SK-N-SH (cell line): ENCODE data around the gene NCS1. TPM values are rescaled to one million over a fixed set of nuclear protein-coding genes. Genes with fewer than 3 reads are reported as not detected.

Experiments
- CTCF ChIA-PET: fragments of 300-600, 350-600 bp; formaldehyde crosslinking; extraction: SDS; loops from one replicate; lab custom pipeline; 2021; lab: Yijun Ruan, JAX
- POLR2A ChIA-PET: fragments of 350-600 bp; sonication (Branson Sonifier 250); formaldehyde crosslinking; extraction: SDS; loops from one replicate; lab custom pipeline; 2020; ENCODE audit warnings: antibody characterized with exemption, inconsistent platforms; lab: Yijun Ruan, JAX
- DNase-seq: peaks from one replicate; pipeline ENCODE4 v3.0.0; 2012
- H2AFZ ChIP-seq: fragments of 200-600 bp; sonication (generic); 2 replicates; pipeline ENCODE4 v1.8.1; 2016; ENCODE audit warnings: antibody characterized with exemption, mild to moderate bottlenecking, low read depth
- H3F3A ChIP-seq: fragments of 200-600 bp; sonication (generic); replicated peaks from 2 replicates; pipeline ENCODE3; 2016; ENCODE audit warnings: antibody characterized with exemption, mild to moderate bottlenecking; ENCODE audit not compliant: insufficient read depth
- H3K27ac ChIP-seq, 2 experiments: fragments of 200-500 bp in 1 of 2; fragments of 200-600 bp in 1 of 2; sonication (Bioruptor generic) in 1 of 2; sonication (generic), shearing (Covaris generic) in 1 of 2; 2 replicates each; pipeline versions ENCODE4 v1.5.1 to v1.6.1; 2014 to 2016; ENCODE audit warnings: low read depth in 2 of 2, inconsistent platforms in 1 of 2, low read length in 1 of 2, mild to moderate bottlenecking in 1 of 2, mixed read lengths in 1 of 2
- H3K27me3 ChIP-seq: fragments of 200-600 bp; sonication (generic), shearing (Covaris generic); 2 replicates; pipeline ENCODE4 v1.6.1; 2016; ENCODE audit warnings: mixed run types; ENCODE audit not compliant: insufficient read depth
- H3K36me3 ChIP-seq, 2 experiments: fragments of 200-500 bp in 1 of 2; fragments of 200-600 bp in 1 of 2; sonication (Bioruptor generic) in 1 of 2; sonication (generic) in 1 of 2; replicated peaks in 1 of 2; 2 replicates each; pipeline versions ENCODE3 to v1.5.1; 2014 to 2016; ENCODE audit warnings: low read length in 1 of 2, mild to moderate bottlenecking in 1 of 2; ENCODE audit not compliant: insufficient read depth in 2 of 2, control insufficient read depth in 1 of 2
- H3K4me1 ChIP-seq, 2 experiments: fragments of 200-500 bp in 1 of 2; fragments of 200-600 bp in 1 of 2; sonication (Bioruptor generic) in 1 of 2; sonication (generic), shearing (Covaris generic) in 1 of 2; 2 replicates each; pipeline versions ENCODE4 v1.5.1 to v1.6.1; 2014 to 2016; ENCODE audit warnings: low read depth in 1 of 2, low read length in 1 of 2, mixed run types in 1 of 2; ENCODE audit not compliant: insufficient read depth in 2 of 2, control insufficient read depth in 1 of 2
- H3K4me2 ChIP-seq: fragments of 200-600 bp; sonication (generic), shearing (Covaris generic); 2 replicates; pipeline ENCODE4 v1.6.1; 2017; ENCODE audit warnings: mixed run types
- H3K4me3 ChIP-seq, 2 experiments: fragments of 200-500 bp in 1 of 2; fragments of 200-600 bp in 1 of 2; sonication (Bioruptor generic) in 1 of 2; sonication (generic), shearing (Covaris generic) in 1 of 2; 2 replicates each; pipeline versions ENCODE4 v1.5.1 to v1.8.1; 2014 to 2016; ENCODE audit warnings: low read depth in 2 of 2, inconsistent platforms in 1 of 2, low read length in 1 of 2, mild to moderate bottlenecking in 1 of 2, mixed read lengths in 1 of 2, moderate library complexity in 1 of 2
- H3K79me2 ChIP-seq: fragments of 200-600 bp; sonication (generic); 2 replicates; pipeline ENCODE4 v1.8.1; 2017; ENCODE audit warnings: mild to moderate bottlenecking; ENCODE audit not compliant: insufficient read depth
- H3K9ac ChIP-seq: fragments of 200-600 bp; sonication (generic); 2 replicates; pipeline ENCODE4 v1.6.1; 2017; ENCODE audit warnings: mixed run types
- H3K9me2 ChIP-seq: fragments of 200-600 bp; sonication (generic); 2 replicates; pipeline ENCODE4 v1.6.1; 2017; ENCODE audit warnings: mixed run types
- H3K9me3 ChIP-seq: fragments of 200-600 bp; sonication (generic); 2 replicates; pipeline ENCODE4 v1.6.1; 2017; ENCODE audit warnings: mixed run types, mild to moderate bottlenecking, moderate library complexity
- H4K20me1 ChIP-seq: fragments of 200-600 bp; sonication (generic); 2 replicates; pipeline ENCODE4 v1.6.1; 2017; ENCODE audit warnings: mild to moderate bottlenecking, mixed run types; ENCODE audit not compliant: insufficient read depth
- CHD2 ChIP-seq: fragments of 150-350 bp; IDR thresholded peaks from 2 replicates; pipeline ENCODE4 v1.6.1; 2018; ENCODE audit warnings: low read length; ENCODE audit not compliant: partially characterized antibody
- ELF1 ChIP-seq: IDR thresholded peaks from 2 replicates; pipeline ENCODE4 v1.4.0; 2012
- EP300 ChIP-seq, 2 experiments: IDR thresholded peaks; 2 replicates each; pipeline versions ENCODE4 v1.4.0 to v1.6.1; 2012; ENCODE audit warnings: borderline replicate concordance in 1 of 2, low read depth in 1 of 2, low read length in 1 of 2
- FOSL2 ChIP-seq: IDR thresholded peaks from 2 replicates; pipeline ENCODE4 v1.4.0; 2012; ENCODE audit warnings: low read depth, mild to moderate bottlenecking, moderate library complexity, borderline replicate concordance
- FOXM1 ChIP-seq: IDR thresholded peaks from 2 replicates; pipeline ENCODE4 v1.4.0; 2012; ENCODE audit warnings: low read depth, mild to moderate bottlenecking
- GABPA ChIP-seq: IDR thresholded peaks from 2 replicates; pipeline ENCODE4 v1.4.0; 2012; ENCODE audit warnings: low read depth, mild to moderate bottlenecking
- NRF1 ChIP-seq: IDR thresholded peaks from 2 replicates; pipeline ENCODE4 v1.6.1; 2012; ENCODE audit warnings: low read depth, mild to moderate bottlenecking, low read length
- RAD21 ChIP-seq: IDR thresholded peaks from 2 replicates; pipeline ENCODE4 v1.6.1; 2012; ENCODE audit warnings: mild to moderate bottlenecking, low read length
- RCOR1 ChIP-seq: fragments of 150-350 bp; IDR thresholded peaks from 2 replicates; pipeline ENCODE4 v1.6.1; 2017; ENCODE audit warnings: antibody characterized with exemption, low read length
- RXRA ChIP-seq: IDR thresholded peaks from 2 replicates; pipeline ENCODE4 v1.4.0; 2012; ENCODE audit warnings: low read depth, mild to moderate bottlenecking, borderline replicate concordance
- SIN3A ChIP-seq: IDR thresholded peaks from 2 replicates; pipeline ENCODE4 v1.6.1; 2012; ENCODE audit warnings: low read depth, mild to moderate bottlenecking, low read length, moderate library complexity, borderline replicate concordance
- SMC3 ChIP-seq: IDR thresholded peaks from 2 replicates; pipeline ENCODE4 v1.6.1; 2012; ENCODE audit warnings: low read depth, low read length, improper control_type of control experiment
- TAF1 ChIP-seq: IDR thresholded peaks from 2 replicates; pipeline ENCODE4 v1.6.1; 2012; ENCODE audit warnings: low read depth, mild to moderate bottlenecking, low read length, moderate library complexity, borderline replicate concordance
- YY1 ChIP-seq: IDR thresholded peaks from 2 replicates; pipeline ENCODE4 v1.4.0; 2012; ENCODE audit warnings: low read depth, mild to moderate bottlenecking
- WGBS: methylation state at CpG from one replicate; pipeline ENCODE4 v1.1.6; 2017; ENCODE audit warnings: low lambda C conversion rate; 5-methylcytosine and 5-hydroxymethylcytosine counted together
- polyA plus RNA-seq, 3 experiments: library from polyadenylated mRNA; depleted of rRNA; stranded (reverse); fragments of >200 nt; gene quantifications; 2 replicates each; pipeline ENCODE4 v1.2.3, GENCODE V29; 2012
- TF ChIP-seq, protein P1 (sequence below): IDR thresholded peaks from 2 replicates; pipeline ENCODE4; 2012
- TF ChIP-seq, protein P2 (sequence below): IDR thresholded peaks from 2 replicates; pipeline ENCODE4 v1.4.0; 2012; ENCODE audit warnings: low read depth
- TF ChIP-seq, protein P3 (sequence below): fragments of 150-350 bp; IDR thresholded peaks from 2 replicates; pipeline ENCODE4 v1.6.1; 2017; ENCODE audit warnings: antibody characterized with exemption, low read length, low read depth, borderline replicate concordance
- TF ChIP-seq, protein P4 (sequence below): IDR thresholded peaks from 2 replicates; pipeline ENCODE4 v1.4.0; 2012; ENCODE audit warnings: low read depth, borderline replicate concordance
- TF ChIP-seq, protein P5 (sequence below): fragments of 200-600 bp; sonication (generic); IDR thresholded peaks from 2 replicates; pipeline ENCODE4 v1.6.1; 2017; ENCODE audit warnings: antibody characterized with exemption, mild to moderate bottlenecking, moderate library complexity

The NCS1 gene
- polyA plus RNA-seq (2012; rRNA removed): 40.6 and 52.9 TPM in 2 replicates
- 30.8 and 37.3 TPM in 2 replicates for polyA plus RNA-seq (2012; cell fraction: cytosol; rRNA removed)
- 21.5 and 23.7 TPM in 2 replicates for polyA plus RNA-seq (2012; cell fraction: nucleus; rRNA removed)

DNA sequence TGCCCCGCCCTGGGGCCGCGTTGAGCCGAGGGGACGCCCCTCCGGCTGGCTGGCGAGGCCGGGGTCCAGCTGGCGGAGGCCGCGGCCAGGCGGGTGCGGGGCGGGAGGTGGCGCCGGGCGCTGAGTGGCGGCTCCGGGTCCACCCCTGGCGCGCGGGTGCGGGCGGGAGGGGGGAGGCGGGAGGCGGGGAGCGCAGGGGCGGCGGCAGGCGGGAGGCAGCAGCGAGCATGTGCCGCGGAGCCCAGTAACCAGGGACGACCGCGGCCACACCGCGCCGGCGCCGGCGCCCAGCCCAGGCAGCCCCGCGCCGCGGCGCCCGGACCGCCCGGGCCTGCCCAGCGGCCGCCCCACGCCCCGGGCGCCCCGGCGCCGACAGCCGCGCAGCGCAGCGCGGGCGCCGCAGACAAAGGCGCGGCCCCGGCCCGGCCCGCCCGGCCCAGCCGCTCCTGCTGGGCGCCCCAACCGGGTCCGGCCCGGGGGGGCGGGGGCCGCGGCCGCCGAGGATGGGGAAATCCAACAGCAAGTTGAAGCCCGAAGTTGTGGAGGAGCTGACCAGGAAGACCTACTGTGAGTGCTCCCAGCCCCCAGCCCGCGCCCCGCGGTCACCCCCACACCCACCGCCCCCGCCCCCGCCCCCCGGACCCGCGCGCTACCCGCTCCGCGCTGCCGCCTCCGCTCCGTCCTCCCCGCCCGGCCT lies at the start of gene NCS1:
Gene NCS1 (plus strand): TSS at position 244 of the 697 bp plus-strand sequence. CDS start 260 bp downstream, at position 504.
- peaks cover 46% of the 10 kb centered on the region for H3K79me2 ChIP-seq
- H3K27ac ChIP-seq: peak within 1 kb of the TSS; percentile 30 to 64; a peak in 3 of 4 replicates
- H2AFZ ChIP-seq: peak within 1 kb of the TSS; percentile 65; the same call in 1 of the 2 replicates
- peak within 1 kb of the TSS; percentile 98 for H3K4me2 ChIP-seq
- peak within 1 kb of the TSS; percentile 67 to 82 for H3K4me3 ChIP-seq
- CTCF ChIA-PET: interaction anchor here (1.1 to 3.9 kb wide), 6 partner anchors 10 to 71 kb away, joined by 3 to 22 read pairs (median 10); no protein-coding TSS in a partner anchor
- peaks cover 0 to 3% of the 10 kb centered on the region in 2 experiments for H3K36me3 ChIP-seq
- H4K20me1 ChIP-seq: peaks cover 43% of the 10 kb centered on the region
- 10% methylated on average over 2 of the region's 101 CpGs for WGBS
- no peak for TF ChIP-seq FOSL2
- peak; percentile 61 for TF ChIP-seq NRF1
- no peak for TF ChIP-seq RAD21
- TF ChIP-seq, protein P1, sequence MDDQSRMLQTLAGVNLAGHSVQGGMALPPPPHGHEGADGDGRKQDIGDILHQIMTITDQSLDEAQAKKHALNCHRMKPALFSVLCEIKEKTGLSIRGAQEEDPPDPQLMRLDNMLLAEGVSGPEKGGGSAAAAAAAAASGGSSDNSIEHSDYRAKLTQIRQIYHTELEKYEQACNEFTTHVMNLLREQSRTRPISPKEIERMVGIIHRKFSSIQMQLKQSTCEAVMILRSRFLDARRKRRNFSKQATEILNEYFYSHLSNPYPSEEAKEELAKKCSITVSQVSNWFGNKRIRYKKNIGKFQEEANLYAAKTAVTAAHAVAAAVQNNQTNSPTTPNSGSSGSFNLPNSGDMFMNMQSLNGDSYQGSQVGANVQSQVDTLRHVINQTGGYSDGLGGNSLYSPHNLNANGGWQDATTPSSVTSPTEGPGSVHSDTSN: peak; percentile 69
- no peak for TF ChIP-seq FOXM1
- no peak for TF ChIP-seq RCOR1
- TF ChIP-seq, protein P2, sequence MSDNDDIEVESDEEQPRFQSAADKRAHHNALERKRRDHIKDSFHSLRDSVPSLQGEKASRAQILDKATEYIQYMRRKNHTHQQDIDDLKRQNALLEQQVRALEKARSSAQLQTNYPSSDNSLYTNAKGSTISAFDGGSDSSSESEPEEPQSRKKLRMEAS: peak; percentile 65
- TF ChIP-seq RXRA: no peak
- no peak for TF ChIP-seq GABPA
- POLR2A ChIA-PET: interaction anchor here (1.1 kb wide), 1 partner anchor 12 kb away, joined by 3 read pairs; no protein-coding TSS in a partner anchor
- H3K27me3 ChIP-seq: no peaks in the 10 kb centered on the region
- DNase-seq: peak; percentile 99
- peaks cover 5% of the 10 kb centered on the region for H3F3A ChIP-seq
- no peaks in the 10 kb centered on the region for H3K9me2 ChIP-seq
- peak within 1 kb of the TSS; percentile 86 for H3K9ac ChIP-seq
- H3K4me1 ChIP-seq: peaks cover 6 to 20% of the 10 kb centered on the region in 2 experiments; a peak in 1 of 4 replicates
- no peaks in the 10 kb centered on the region for H3K9me3 ChIP-seq

DNA sequence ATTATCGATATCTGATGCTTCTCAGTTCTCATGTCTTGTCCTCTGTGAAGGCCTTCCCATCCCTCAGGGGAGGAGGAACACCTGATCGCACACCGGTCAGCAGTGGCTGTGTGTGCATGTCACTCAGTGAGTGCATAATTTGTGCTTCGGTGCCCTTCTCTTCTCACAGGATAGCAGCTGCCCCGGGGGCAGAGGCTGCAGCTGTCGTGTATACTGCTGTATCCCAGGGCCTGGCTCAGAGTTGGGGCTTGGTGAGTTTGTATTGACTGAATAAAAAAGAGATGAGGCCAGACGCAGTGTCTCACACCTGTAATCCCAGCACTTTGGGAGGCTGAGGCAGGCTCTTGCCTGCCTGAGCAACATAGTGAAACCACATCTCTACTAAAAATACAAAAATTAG lies 49.7 kb upstream of the NCS1 start:
- Histone ChIP-seq H3K4me2 (no peak overlapping the region), H3K27ac (no peak overlapping the region), H3K9me2 (no peaks in the 10 kb centered on the region), H3K27me3 (no peaks in the 10 kb centered on the region), H3F3A (peaks cover 15% of the 10 kb centered on the region), H4K20me1 (no peaks in the 10 kb centered on the region), H3K36me3 (peaks cover 9 to 13% of the 10 kb centered on the region in 2 experiments), H3K9me3 (no peaks in the 10 kb centered on the region), H3K4me1 (peaks cover 21% of the 10 kb centered on the region in 2 experiments; a peak in 3 of 4 replicates), H3K79me2 (no peaks in the 10 kb centered on the region; the same call in 1 of the 2 replicates), H2AFZ (no peak overlapping the region), H3K4me3 (no peak overlapping the region), H3K9ac (no peak overlapping the region)
- ChIA-PET POLR2A (interaction anchor here (0.6 to 0.7 kb wide), 2 partner anchors 14 to 115 kb away, joined by 4 read pairs; no protein-coding TSS in a partner anchor), CTCF (interaction anchor here (1.1 kb wide), 1 partner anchor 12 kb away, joined by 3 read pairs; no protein-coding TSS in a partner anchor)
- DNase-seq: no peak
- 78% methylated on average over 7 of the region's 7 CpGs for WGBS
- TF ChIP-seq, protein P2: no peak
- TF ChIP-seq RXRA (no peak), TAF1 (no peak), RCOR1 (no peak), YY1 (no peak), NRF1 (no peak), EP300 (IDR thresholded peaks at IDR 0.05; ENCODE audit: borderline replicate concordance in 1 of 2, low read depth in 1 of 2, low read length in 1 of 2) (no peak), FOSL2 (no peak), SIN3A (no peak), SMC3 (no peak), ELF1 (no peak), CHD2 (no peak)
- TF ChIP-seq, protein P3, sequence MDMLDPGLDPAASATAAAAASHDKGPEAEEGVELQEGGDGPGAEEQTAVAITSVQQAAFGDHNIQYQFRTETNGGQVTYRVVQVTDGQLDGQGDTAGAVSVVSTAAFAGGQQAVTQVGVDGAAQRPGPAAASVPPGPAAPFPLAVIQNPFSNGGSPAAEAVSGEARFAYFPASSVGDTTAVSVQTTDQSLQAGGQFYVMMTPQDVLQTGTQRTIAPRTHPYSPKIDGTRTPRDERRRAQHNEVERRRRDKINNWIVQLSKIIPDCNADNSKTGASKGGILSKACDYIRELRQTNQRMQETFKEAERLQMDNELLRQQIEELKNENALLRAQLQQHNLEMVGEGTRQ: no peak
- TF ChIP-seq, protein P4, sequence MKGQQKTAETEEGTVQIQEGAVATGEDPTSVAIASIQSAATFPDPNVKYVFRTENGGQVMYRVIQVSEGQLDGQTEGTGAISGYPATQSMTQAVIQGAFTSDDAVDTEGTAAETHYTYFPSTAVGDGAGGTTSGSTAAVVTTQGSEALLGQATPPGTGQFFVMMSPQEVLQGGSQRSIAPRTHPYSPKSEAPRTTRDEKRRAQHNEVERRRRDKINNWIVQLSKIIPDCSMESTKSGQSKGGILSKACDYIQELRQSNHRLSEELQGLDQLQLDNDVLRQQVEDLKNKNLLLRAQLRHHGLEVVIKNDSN: no peak
- TF ChIP-seq, protein P5, sequence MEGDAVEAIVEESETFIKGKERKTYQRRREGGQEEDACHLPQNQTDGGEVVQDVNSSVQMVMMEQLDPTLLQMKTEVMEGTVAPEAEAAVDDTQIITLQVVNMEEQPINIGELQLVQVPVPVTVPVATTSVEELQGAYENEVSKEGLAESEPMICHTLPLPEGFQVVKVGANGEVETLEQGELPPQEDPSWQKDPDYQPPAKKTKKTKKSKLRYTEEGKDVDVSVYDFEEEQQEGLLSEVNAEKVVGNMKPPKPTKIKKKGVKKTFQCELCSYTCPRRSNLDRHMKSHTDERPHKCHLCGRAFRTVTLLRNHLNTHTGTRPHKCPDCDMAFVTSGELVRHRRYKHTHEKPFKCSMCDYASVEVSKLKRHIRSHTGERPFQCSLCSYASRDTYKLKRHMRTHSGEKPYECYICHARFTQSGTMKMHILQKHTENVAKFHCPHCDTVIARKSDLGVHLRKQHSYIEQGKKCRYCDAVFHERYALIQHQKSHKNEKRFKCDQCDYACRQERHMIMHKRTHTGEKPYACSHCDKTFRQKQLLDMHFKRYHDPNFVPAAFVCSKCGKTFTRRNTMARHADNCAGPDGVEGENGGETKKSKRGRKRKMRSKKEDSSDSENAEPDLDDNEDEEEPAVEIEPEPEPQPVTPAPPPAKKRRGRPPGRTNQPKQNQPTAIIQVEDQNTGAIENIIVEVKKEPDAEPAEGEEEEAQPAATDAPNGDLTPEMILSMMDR: no peak
